Kidney epithelial cell (primary cell): ENCODE measurements around the gene NCOA1. TPM values are rescaled to one million over a fixed set of nuclear protein-coding genes. Genes with fewer than 3 reads are reported as not detected.
"Not testable (repeated sequence)": the region's sequence is repeated elsewhere in the genome, so short reads cannot be mapped to it uniquely, and the experiment has no call there.

Source experiments
- DNase-seq: peaks from one replicate; pipeline ENCODE4 v3.0.0-alpha.2; 2010; ENCODE audit warnings: low read depth
- H3K27me3 ChIP-seq: 2 replicates; pipeline ENCODE4 v1.6.0; 2011; ENCODE audit warnings: low read length; ENCODE audit not compliant: control insufficient read depth, insufficient read depth
- H3K36me3 ChIP-seq: 2 replicates; pipeline ENCODE4 v1.5.1; 2011; ENCODE audit warnings: low read length; ENCODE audit not compliant: control insufficient read depth, insufficient read depth
- H3K4me3 ChIP-seq: 2 replicates; pipeline ENCODE4 v1.5.1; 2011; ENCODE audit warnings: low read depth, mild to moderate bottlenecking, control low read depth, low read length
- total RNA-seq: library from RNA; depleted of rRNA; stranded (reverse); fragments of >200 nt; gene quantifications from 2 replicates; pipeline ENCODE4 v1.2.3, GENCODE V29; 2015
- TF ChIP-seq, protein P1 (sequence below): IDR thresholded peaks from 2 replicates; pipeline ENCODE4 v1.5.1; 2011; ENCODE audit warnings: mild to moderate bottlenecking, moderate library complexity, low read length, control low read depth, inconsistent platforms; ENCODE audit not compliant: insufficient read depth, poor library complexity, severe bottlenecking

Gene NCOA1
- total RNA-seq, 1 donor from 2014 or later = 13.3 TPM

DNA sequence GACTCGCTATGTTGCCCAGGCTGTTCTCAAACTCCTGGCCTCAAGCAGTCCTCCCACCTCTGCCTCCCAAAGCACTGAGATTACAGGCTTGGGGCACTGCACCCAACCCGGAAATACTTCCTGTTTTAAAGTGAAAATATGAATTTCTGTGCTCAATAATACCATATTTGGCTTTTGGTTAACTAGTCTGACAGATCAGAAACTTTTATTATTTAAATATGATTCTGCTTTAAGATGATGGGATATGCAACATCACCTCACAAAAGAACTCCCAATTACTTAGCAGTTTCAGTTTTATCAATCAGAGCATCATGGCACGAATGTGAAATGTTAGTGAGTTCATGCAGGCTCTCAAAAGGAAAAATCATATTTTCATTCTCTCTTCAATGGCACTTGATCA, 181.5 kb downstream of the NCOA1 start:
- no peaks in the 10 kb centered on the region for H3K27me3 ChIP-seq
- TF ChIP-seq, protein P1, sequence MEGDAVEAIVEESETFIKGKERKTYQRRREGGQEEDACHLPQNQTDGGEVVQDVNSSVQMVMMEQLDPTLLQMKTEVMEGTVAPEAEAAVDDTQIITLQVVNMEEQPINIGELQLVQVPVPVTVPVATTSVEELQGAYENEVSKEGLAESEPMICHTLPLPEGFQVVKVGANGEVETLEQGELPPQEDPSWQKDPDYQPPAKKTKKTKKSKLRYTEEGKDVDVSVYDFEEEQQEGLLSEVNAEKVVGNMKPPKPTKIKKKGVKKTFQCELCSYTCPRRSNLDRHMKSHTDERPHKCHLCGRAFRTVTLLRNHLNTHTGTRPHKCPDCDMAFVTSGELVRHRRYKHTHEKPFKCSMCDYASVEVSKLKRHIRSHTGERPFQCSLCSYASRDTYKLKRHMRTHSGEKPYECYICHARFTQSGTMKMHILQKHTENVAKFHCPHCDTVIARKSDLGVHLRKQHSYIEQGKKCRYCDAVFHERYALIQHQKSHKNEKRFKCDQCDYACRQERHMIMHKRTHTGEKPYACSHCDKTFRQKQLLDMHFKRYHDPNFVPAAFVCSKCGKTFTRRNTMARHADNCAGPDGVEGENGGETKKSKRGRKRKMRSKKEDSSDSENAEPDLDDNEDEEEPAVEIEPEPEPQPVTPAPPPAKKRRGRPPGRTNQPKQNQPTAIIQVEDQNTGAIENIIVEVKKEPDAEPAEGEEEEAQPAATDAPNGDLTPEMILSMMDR = no peak
- H3K36me3 ChIP-seq = no peaks in the 10 kb centered on the region
- no peak for DNase-seq
- H3K4me3 ChIP-seq = no peak overlapping the region

DNA sequence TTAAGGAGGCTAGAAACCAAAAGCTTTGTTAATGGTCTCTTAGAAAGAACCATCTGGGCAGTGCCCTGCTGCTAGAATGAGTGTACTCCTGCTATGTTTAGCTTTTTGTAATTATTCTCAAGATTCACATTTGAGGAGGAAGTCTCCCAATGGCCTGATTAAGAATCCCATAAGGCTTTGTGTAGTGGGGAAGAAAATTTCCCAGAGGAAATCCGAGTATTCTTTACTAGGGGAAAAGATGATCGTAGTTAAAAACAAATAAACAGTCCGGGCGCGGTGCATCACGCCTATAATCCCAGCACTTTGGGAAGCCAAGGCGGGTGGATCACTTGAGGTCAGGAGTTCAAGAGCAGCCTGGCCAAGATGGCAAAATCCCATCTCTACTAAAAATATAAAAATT, 184.3 kb downstream of the NCOA1 start:
- Histone ChIP-seq H3K36me3 (no peaks in the 10 kb centered on the region), H3K27me3 (no peaks in the 10 kb centered on the region), H3K4me3 (no peak overlapping the region)
- DNase-seq = no peak
- TF ChIP-seq, protein P1 = no peak

DNA sequence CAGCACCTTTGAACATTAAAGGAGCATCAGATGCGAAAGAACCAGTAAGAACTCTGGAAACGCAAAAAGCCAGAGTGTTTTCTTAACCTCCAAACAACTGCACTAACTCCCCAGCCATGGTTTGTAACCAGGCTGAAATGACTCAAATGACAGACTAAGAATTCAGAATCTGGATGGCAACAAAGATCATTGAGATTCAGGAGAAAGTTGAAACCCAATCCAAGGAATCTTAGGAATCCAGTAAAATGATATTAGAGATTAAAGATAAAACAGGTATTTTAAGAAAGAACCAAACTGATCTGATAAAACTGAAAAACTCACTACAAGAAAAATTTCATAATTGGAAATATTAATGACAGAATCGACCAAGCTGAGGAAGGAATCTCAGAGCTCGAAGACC, 185.4 kb downstream of the NCOA1 start:
- no peaks in the 10 kb centered on the region for H3K27me3 ChIP-seq
- no peak overlapping the region for H3K4me3 ChIP-seq
- DNase-seq = no peak
- H3K36me3 ChIP-seq = no peaks in the 10 kb centered on the region
- TF ChIP-seq, protein P1 = no peak

DNA sequence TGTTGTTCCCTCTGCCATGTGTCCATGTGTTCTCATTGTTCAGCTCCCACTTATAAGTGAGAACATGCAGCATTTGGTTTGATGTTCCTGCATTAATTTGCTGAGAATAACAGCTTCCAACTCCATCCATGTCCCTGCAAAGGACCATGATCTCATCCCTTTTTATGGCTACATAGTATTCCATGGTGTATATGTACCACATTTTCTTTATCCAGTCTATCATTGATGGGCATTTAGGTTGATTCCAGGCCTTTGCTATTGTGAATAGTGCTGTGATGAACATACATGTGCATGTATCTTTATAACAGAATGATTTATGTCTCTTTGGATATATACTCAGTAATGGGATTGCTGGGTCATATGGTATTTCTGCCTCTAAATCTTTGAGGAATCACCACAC, 187.0 kb downstream of the NCOA1 start:
- not testable (repeated sequence) for H3K4me3 ChIP-seq, H3K36me3 ChIP-seq, H3K27me3 ChIP-seq, DNase-seq

DNA sequence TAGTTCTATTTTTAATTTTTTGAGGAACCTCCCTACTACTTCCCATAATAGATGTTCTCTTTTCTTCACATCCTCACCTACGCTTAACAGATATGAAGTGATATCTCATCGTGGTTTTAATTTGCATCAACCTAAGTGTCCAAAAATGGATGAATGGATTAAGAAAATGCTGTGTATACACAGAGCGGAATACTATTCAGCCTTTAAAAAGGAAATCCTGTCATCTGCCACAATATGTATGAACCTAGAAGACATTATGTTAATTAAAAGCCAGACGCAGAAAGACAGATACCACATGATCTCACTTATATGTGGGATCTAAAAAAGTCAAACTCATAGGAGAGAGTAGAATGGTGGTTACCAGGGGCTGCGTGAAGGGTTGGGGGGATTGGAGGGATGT, 189.1 kb downstream of the NCOA1 start:
- H3K36me3 ChIP-seq = no peaks in the 10 kb centered on the region
- H3K27me3 ChIP-seq = no peaks in the 10 kb centered on the region
- no peak for DNase-seq
- H3K4me3 ChIP-seq = no peak overlapping the region
- TF ChIP-seq, protein P1 = no peak

DNA sequence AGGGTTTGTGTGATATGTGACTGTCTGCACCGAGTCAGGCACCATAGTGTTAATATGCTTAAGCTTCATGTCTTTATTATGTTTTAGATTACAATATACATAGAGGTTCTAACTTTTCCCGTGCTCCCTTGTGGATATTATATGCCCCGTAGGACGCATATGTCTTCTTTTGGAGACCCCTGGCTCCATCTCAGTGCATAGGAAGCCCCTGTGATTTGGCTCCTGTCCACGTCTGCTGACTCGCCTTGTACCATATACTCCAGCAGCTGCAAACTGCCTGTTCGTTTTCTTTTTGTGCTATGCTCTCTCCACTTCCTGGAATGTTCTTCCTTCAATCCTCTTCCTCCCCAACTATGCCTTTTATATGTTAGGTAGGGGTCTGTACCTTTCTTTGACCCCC, 191.2 kb downstream of the NCOA1 start:
- no peaks in the 10 kb centered on the region for H3K27me3 ChIP-seq
- H3K4me3 ChIP-seq = no peak overlapping the region
- no peak for DNase-seq
- TF ChIP-seq, protein P1 = no peak
- H3K36me3 ChIP-seq = no peaks in the 10 kb centered on the region
